OCI-M2 (cell line): ENCODE results near the gene BOLA3.
"Not testable (repeated sequence)": the region's sequence is repeated elsewhere in the genome, so short reads cannot be mapped to it uniquely, and the experiment has no call there.

ENCODE experiments used
- DNase-seq: peaks from one replicate; lab custom pipeline; 2025; ENCODE audit not compliant: unreplicated experiment; lab: John Stamatoyannopoulos, UW

Gene BOLA3

DNA sequence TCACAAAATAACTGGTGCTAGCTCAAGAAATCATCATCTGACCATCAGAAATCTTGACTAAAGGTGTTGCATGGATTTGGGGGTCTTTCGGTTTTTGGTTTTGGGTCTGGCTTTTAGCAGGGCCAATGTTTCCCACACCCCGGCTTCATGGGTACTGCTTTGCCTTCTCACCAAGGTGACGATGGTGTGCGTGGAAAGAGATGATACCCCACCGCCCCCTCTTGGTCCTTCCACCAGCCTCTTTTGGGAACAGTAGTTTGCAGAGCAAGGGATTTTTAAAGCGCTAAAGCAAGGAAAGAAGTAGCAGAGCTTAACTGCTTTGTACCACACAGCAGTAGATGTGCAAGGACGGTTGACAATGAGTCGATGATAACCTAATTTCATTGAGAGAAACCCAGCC lies 42.3 kb downstream of the BOLA3 start:
- no peak for DNase-seq

DNA sequence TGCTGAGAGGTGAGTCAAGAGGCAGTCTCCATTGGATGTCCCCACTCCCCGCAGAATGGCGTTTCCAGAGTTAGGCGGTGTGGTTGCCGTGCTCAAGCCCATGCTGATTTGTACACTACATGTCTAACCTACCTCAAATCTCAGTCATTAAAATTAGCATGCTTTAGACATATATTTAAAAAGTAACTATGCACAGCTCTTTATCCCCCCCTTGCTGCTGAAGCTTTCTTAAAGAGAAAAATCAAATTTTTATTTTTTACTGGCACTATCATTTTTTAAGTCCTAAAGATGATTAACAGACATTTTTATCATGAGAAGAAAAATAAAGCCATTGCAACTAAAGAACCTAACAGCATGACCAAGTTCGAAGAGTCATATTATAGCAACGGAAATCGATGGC lies 42.9 kb downstream of the BOLA3 start:
- DNase-seq: no peak

DNA sequence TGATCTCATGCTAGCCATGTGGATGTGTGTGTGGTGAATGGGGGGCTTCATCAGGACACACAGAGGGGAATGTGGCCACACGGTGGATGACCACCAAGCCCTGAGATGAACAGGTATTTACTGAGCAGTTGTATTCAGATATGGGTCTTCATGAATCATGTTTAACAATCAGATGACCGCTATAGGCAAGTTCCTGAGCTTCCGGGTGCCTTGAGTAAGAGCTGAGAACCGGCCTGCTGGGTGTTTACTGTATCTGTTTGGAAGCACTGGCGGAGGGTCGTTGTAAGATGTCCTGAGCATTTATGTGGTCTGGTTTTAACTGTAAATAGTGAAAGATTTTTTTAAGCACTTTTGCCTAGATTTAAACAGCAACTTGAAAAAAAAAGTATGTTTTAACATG lies 43.9 kb downstream of the BOLA3 start:
- no peak for DNase-seq

DNA sequence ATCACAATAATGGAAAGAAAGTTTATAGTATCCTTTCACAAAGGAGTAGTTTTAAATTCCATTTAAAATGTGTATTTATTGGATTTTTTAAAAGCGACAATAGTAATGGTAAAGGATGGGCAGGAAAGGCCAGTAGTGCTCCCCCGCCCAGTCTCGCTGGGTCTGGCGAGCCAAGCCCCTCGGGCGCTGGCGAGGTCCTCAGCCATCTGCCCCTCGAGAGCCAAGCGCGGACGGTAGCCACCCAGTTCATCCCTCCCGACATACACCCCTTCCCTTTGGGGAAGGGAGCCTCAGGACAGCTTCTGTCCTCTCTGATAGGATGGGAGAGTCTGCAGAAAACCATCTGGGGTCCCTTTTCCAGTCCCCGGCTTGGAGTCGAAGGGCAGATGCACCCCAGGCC lies 45.2 kb downstream of the BOLA3 start:
- no peak for DNase-seq

DNA sequence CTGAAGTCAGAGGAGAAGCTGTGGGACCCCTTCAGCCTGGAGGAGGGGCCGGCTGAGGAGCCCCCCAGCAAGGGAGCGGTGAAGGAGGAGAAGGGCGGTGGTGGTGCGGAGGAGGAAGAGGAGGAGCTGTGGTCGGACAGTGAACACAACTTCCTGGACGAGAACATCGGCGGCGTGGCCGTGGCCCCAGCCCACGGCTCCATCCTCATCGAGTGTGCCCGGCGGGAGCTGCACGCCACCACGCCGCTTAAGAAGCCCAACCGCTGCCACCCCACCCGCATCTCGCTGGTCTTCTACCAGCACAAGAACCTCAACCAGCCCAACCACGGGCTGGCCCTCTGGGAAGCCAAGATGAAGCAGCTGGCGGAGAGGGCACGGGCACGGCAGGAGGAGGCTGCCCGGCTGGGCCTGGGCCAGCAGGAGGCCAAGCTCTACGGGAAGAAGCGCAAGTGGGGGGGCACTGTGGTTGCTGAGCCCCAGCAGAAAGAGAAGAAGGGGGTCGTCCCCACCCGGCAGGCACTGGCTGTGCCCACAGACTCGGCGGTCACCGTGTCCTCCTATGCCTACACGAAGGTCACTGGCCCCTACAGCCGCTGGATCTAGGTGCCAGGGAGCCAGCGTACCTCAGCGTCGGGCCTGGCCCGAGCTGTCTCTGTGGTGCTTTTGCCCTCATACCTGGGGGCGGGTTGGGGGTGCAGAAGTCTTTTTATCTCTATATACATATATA lies 46.0 kb downstream of the BOLA3 start:
- no peak for DNase-seq

DNA sequence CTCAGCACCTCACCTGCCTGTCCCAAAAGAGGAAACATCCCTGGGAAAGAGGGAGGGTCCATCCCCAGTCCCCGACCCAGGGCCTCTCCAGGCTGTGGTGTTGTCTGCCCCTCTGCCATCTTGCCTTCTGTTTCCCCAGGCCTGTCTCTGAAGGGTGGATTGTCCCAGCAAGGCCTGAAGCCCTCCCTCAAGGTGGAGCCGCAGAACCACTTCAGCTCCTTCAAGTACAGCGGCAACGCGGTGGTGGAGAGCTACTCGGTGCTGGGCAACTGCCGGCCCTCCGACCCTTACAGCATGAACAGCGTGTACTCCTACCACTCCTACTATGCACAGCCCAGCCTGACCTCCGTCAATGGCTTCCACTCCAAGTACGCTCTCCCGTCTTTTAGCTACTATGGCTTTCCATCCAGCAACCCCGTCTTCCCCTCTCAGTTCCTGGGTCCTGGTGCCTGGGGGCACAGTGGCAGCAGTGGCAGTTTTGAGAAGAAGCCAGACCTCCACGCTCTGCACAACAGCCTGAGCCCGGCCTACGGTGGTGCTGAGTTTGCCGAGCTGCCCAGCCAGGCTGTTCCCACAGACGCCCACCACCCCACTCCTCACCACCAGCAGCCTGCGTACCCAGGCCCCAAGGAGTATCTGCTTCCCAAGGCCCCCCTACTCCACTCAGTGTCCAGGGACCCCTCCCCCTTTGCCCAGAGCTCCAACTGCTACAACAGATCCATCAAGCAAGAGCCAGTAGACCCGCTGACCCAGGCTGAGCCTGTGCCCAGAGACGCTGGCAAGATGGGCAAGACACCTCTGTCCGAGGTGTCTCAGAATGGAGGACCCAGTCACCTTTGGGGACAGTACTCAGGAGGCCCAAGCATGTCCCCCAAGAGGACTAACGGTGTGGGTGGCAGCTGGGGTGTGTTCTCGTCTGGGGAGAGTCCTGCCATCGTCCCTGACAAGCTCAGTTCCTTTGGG lies 47.2 kb downstream of the BOLA3 start:
- no peak for DNase-seq

DNA sequence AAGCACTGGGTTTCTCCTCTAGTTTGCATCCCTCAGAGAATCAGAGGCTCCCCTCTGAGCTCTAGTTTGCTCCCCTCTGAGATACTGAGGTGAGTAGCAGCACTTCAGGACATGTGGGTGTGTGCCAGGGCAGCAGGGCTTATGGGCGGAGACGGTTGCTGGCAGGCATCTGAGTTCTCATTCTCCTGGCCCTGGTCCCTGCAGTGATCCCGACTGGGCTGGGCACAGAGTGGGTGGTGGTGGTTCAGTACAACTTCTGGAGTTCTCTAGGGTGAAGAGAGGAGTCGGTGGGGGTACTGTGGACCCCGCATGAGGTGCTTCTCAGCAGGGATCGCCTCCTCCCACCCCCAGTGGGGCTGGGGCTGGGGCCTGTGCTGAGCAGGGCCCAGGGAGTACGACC lies 47.9 kb downstream of the BOLA3 start:
- DNase-seq: no peak

DNA sequence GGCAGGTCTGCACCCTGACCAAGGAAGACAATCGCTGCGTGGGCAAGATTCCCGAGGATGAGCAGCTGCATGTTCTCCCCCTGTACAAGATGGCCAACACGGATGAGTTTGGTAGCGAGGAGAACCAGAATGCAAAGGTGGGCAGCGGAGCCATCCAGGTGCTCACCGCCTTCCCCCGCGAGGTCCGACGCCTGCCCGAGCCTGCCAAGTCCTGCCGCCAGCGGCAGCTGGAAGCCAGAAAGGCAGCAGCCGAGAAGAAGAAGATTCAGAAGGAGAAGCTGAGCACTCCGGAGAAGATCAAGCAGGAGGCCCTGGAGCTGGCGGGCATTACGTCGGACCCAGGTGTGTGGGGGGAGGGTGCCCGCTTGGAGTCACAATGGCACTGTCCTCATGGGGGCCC lies 48.4 kb downstream of the BOLA3 start:
- no peak for DNase-seq

DNA sequence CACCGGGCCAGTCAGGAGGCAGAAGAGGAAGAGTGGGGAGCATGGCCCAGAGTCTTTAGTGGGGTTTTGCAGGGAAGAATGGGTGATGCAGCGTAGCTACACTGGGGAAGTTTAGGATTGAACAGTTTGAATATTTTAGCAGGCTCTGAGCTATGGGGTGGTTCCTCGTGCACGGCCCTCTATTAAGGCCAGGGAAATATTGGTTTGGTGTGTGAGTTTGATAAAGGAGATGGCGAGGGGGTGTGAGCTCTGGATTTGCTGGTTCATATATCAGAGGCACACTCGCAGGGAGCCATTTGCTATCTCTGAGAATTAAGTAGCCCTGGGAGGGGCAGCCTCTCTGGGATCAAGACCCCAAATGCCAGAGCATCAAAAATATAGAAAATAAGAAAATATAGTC lies 50.1 kb downstream of the BOLA3 start:
- no peak for DNase-seq

DNA sequence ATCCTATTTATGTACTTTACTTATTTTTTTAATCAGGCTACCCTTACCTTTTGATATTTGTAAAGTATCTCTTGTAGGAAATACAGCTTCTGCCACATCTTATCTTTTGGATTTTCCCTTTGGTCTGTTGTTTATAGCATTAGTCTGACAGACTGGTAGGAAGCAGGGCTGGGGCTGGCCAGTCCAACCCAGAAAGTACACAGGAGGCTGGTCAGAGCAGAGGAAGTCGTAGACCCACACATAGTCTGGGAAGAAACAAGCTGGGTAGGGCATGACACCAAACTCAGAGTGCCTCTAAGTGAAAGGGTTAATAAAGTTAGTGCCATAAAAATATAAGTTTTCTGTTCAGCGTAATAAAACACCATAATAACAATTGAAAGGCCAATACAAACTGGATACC lies 51.7 kb downstream of the BOLA3 start:
- DNase-seq: no peak

DNA sequence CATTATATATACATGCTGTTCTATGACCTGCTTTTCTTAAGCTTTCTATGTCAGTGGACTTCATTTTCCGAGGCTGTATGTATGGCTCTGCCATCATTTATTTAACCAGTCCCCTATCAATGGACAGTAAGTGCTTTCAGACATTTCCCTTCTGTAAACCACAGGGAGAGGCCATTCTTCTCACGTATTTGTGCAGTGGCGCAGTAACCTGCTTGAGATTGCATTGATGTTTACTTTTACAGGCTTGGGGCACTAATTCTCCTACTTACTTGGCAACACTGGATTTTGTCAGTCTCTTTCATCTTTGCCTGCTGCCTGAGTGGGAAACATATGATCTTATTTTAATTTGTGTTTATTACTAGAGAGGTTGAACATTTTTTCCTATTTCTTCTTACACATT lies 52.1 kb downstream of the BOLA3 start:
- DNase-seq: no peak

DNA sequence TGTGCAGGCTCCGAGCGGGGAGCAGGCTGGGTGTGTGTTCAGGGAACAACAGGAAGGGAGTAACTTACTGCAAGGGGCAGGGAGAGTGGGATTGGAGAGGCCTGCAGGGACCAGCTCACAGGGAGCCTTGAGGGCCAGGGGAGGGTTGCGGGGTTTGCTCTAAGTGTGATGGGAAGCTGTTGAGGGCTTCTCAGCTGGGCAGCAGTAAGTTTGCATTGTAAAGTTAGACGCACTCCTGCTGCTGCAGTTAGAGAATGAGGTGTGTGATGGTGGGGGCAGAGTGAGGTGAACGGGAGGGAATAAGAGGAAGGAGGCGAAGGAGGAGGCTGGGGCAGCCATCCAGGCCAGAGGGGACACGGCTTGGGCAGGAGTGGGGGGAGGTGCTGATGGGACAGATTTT lies 53.4 kb downstream of the BOLA3 start:
- DNase-seq: no peak

DNA sequence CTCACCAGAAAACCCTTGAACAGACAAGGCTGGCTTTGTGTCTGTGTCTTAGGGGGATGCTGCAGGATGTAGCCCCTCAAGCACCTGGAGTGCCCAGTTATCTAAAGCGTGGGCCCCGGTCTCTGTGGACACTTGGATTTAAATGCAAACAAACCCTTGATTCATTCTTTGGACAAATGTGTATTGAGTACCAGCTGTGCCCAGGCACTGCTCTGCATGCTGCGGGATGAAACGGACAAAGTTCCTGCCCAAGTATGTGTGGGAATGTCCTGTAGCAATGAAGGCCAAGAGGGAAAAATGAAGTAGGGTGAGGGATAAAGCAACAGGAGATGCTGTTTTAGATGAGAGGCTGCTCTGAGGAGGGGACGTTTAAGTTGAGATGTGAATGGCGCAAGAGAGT lies 53.9 kb downstream of the BOLA3 start:
- no peak for DNase-seq

DNA sequence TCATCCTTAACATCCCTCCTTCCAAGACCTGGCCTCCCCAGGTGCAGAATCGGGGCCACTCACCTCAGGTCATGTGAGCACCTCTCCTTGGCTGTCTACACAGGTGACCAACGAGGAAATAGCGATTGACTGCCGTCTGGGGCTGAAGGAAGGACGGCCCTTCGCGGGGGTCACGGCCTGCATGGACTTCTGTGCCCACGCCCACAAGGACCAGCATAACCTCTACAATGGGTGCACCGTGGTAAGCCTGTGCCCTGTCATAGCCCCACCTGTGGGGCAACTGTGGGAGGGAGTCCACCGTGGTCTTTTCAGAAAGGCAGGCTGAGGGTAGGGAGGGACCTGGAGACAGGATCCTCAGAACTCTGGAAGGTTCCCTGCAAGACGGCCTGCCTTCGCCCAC lies 54.3 kb downstream of the BOLA3 start:
- DNase-seq: no peak

DNA sequence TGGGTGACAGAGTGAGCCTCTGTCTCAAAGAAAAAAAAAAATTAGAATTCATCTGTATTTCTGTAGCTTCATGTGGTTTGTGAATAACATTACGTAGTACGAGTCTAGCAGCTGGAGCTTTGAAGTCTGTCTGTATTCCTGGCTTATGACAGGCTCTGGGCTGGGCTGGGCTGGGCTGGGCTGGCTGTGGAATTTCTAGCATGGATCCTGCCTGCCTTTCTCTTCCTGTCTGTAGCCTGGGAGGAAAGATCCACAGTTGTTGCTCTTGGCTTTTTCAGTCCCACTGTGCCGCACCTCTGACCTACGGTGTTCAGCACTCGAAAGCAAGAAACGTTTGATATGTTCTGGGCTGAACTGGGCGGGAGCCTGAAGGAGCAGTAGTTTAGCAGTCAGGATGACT lies 55.4 kb downstream of the BOLA3 start:
- no peak for DNase-seq

DNA sequence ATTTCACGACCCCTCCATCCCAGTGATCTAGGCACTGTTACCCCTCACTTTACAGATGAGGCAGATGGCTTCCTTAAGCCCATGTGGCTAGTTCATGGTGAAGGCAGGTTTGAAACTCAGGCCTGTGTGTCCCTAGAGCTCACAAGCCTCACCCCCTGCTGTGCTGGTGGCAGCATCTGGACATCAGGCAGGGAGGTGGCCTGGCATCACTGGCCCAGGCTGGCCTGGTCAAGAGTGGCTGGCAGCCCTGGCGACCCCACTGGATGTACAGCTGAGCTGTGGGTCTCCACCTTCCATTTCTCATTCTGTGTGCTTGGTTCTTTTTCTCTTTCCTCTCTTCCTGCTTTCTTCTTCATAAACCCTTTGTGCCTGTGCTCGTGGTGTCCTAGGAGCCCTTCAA lies 56.3 kb downstream of the BOLA3 start:
- no peak for DNase-seq

DNA sequence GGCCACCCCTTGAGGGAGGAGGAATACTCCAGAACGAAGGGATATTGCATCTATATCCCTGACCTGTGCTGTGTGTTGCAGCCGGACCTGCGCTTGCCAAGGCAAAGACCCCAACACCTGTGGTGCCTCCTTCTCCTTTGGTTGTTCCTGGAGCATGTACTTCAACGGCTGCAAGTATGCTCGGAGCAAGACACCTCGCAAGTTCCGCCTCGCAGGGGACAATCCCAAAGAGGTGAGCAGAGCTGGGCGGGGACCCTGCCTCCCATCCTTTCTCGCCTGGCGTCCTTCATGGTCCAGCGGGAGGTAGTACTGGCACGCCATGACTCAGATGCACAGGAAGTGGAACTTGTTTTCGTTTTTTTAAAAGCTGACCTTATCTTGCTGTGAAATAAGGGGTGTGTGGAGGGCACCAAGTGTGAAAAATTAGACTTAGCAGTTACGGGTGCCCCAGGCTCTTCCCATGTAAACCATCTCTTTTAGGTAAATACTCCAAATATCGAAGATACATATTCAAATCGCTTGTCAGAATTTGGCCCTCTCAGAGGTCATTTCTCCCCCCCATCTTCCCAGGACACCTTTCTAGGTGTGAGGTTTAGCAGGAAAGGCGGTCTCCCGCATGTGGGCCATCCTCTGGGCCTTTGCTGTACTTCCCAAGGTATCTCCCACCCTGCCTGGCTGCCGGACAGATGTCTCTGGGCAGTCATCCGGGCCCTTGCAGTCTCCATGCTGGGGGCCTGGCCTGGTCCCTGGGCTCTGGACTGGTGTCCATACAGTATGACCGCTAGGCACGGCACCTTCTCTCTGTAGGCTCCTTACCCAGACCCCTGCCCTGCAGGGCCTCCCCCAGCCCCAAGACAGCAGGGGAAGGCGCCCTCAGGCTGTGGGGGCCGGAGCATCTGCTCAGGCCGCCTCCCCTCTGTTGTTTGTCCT lies 57.6 kb downstream of the BOLA3 start:
- no peak for DNase-seq

DNA sequence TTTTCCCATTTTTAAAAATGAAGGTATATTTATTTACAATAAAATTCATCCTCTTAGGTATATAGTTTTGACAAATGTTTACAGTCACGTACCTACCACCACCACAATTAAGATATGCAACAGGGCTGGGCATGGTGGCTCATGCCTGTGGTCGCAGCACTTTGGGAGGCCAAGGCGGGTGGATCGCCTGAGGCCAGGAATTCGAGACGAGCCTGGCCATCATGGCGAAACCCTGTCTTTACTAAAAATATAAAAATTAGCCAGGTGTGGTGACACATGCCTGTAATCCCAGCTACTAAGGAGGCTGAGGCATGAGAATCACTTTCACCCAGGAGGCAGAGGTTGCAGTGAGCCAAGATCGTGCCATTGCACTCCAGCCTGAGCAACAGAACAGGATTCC lies 59.0 kb downstream of the BOLA3 start:
- not testable (repeated sequence) for DNase-seq

DNA sequence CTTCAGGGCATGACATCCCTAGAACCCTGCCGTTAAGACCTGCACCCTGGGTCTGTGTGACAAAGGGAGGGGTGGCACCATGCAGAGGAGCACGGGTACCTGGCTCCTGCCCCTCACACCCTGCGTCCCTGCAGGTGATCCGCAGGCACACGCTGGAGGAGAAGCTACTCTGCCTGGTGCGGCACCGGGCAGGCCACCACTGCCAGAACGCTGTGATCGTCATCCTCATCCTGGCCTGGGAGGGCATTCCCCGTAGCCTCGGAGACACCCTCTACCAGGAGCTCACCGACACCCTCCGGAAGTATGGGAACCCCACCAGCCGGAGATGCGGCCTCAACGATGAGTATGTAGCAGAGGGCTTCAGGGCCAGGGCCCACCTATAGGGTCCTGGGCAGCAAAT lies 60.0 kb downstream of the BOLA3 start:
- DNase-seq: no peak

DNA sequence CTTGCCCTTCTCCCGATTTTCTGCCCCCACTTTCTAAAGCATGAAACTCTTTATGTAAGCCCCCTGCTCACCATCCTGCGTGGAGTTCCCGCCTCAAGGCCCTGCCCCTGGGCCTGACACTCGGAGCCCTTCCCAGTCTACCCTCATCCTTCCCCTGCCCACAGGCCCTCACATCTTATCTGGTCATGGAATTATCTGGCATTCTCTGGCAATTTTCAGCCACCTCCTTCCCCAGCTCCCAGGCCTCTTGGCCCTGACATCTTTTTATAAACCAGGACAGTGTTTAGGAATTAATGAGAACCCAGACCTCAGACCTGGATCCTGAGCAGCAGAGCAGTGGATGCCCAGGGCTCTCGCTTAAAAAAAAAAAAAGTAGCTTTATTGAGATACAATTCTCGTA lies 61.7 kb downstream of the BOLA3 start:
- DNase-seq: no peak
